ENCODE data around the gene ARMC9. TPM values are rescaled to one million over a fixed set of nuclear protein-coding genes. Genes with fewer than 3 reads are reported as not detected.

Gene ARMC9
- total and polyA plus RNA-seq, 2 donors from 2014 or later, result 7.3 to 18.2 TPM

GRCh38 chr2:231371430-231372054 lies 173.1 kb downstream of the ARMC9 start:
- Histone ChIP-seq H3K36me3 (ENCODE audit: control insufficient read depth in 2 of 3, insufficient read depth in 3 of 3, low read length in 3 of 3) (no peaks in the 10 kb centered on the region), H3K9ac (ENCODE audit: low read length in 3 of 3) (no peak overlapping the region), H3K4me1 (ENCODE audit: control insufficient read depth in 2 of 3, insufficient read depth in 2 of 3, low read depth in 1 of 3, low read length in 3 of 3) (no peaks in the 10 kb centered on the region), H3K27me3 (ENCODE audit: control insufficient read depth, insufficient read depth, low read length) (no peaks in the 10 kb centered on the region), H3K4me3 (ENCODE audit: low read length in 3 of 3) (no peak overlapping the region), H3K9me3 (ENCODE audit: control insufficient read depth in 2 of 3, insufficient read depth in 1 of 3, low read length in 3 of 3) (no peaks in the 10 kb centered on the region), H3K27ac (ENCODE audit: low read depth in 2 of 2, low read length in 2 of 2) (no peak overlapping the region)
- intact Hi-C loops (cut with DNase I), result no loop called here
- DNase-seq, result peak in 1 of 5 donors; percentile 74
- no peak for FAIRE-seq
- no peak for TF ChIP-seq CTCF (IDR thresholded peaks at IDR 0.05; ENCODE audit: borderline replicate concordance, extremely low read depth, insufficient read depth)

- intact Hi-C loops (cut with DNase I), result no loop called here
- TF ChIP-seq CTCF (IDR thresholded peaks at IDR 0.05; ENCODE audit: borderline replicate concordance, extremely low read depth, insufficient read depth), result no peak
- no peak for FAIRE-seq
- Histone ChIP-seq H3K9ac (ENCODE audit: low read length in 3 of 3) (no peak overlapping the region), H3K27ac (ENCODE audit: low read depth in 2 of 2, low read length in 2 of 2) (no peak overlapping the region), H3K4me1 (ENCODE audit: control insufficient read depth in 2 of 3, insufficient read depth in 2 of 3, low read depth in 1 of 3, low read length in 3 of 3) (no peaks in the 10 kb centered on the region), H3K36me3 (ENCODE audit: control insufficient read depth in 2 of 3, insufficient read depth in 3 of 3, low read length in 3 of 3) (no peaks in the 10 kb centered on the region), H3K4me3 (ENCODE audit: low read length in 3 of 3) (no peak overlapping the region), H3K27me3 (ENCODE audit: control insufficient read depth, insufficient read depth, low read length) (no peaks in the 10 kb centered on the region), H3K9me3 (ENCODE audit: control insufficient read depth in 2 of 3, insufficient read depth in 1 of 3, low read length in 3 of 3) (no peaks in the 10 kb centered on the region)
- peak in 1 of 5 donors; percentile 43 for DNase-seq
These were observed 173.9 kb downstream of the ARMC9 start for GRCh38 chr2:231372326-231372725.

- no peak overlapping the region for H3K4me3 ChIP-seq (ENCODE audit: low read length in 3 of 3)
- H3K9ac ChIP-seq (ENCODE audit: low read length in 3 of 3), result no peak overlapping the region
- no peaks in the 10 kb centered on the region for H3K9me3 ChIP-seq (ENCODE audit: control insufficient read depth in 2 of 3, insufficient read depth in 1 of 3, low read length in 3 of 3)
- FAIRE-seq (no peak), DNase-seq (peak in 1 of 5 donors; percentile 29)
- no peak for TF ChIP-seq CTCF (IDR thresholded peaks at IDR 0.05; ENCODE audit: borderline replicate concordance, extremely low read depth, insufficient read depth)
- no peak overlapping the region for H3K27ac ChIP-seq (ENCODE audit: low read depth in 2 of 2, low read length in 2 of 2)
- H3K36me3 ChIP-seq (ENCODE audit: control insufficient read depth in 2 of 3, insufficient read depth in 3 of 3, low read length in 3 of 3), result no peaks in the 10 kb centered on the region
- no peaks in the 10 kb centered on the region for H3K4me1 ChIP-seq (ENCODE audit: control insufficient read depth in 2 of 3, insufficient read depth in 2 of 3, low read depth in 1 of 3, low read length in 3 of 3)
- intact Hi-C loops (cut with DNase I), result no loop called here
- H3K27me3 ChIP-seq (ENCODE audit: control insufficient read depth, insufficient read depth, low read length), result no peaks in the 10 kb centered on the region
These were observed 174.8 kb downstream of the ARMC9 start for GRCh38 chr2:231373184-231373583.
